Spleen (tissue), 7 donors: ENCODE data around the gene MST1.

Experiments used
- CTCF ChIP-seq, 11 experiments: fragments of 200-600 bp in 7 of 11; fragments of 450-650 bp in 4 of 11; sonication (generic) in 4 of 11; IDR thresholded peaks in 8 of 11; conservative IDR thresholded peaks in 3 of 11; 1 replicate in 7 of 11; 2 replicates in 4 of 11; pipeline versions ENCODE4 v1.4.0 to v1.8.0; 2016 to 2021; ENCODE audit warnings: antibody characterized with exemption in 11 of 11, inconsistent platforms in 4 of 11, mild to moderate bottlenecking in 1 of 11
- POLR2A ChIP-seq, 3 donors: fragments of 450-650 bp; IDR thresholded peaks; one replicate each; pipeline ENCODE4 v1.5.1; 2017; ENCODE audit warnings: antibody characterized with exemption in 3 of 3, mild to moderate bottlenecking in 1 of 3
- POLR2AphosphoS5 ChIP-seq, 3 donors: sonication (generic); formaldehyde crosslinking; IDR thresholded peaks; one replicate each; pipeline ENCODE4 v1.5.1; 2017; ENCODE audit warnings: antibody characterized with exemption in 3 of 3
- donor health status: DM: no; HTN: no; CAD: no; lungs with moderate emphysema.
- donor health status: DM: no; HTN: no; CAD: no.
- donor health status: DM: no; HTN: no; CAD: no.

GRCh38 chr3:49718858-49719213, 29.6 kb upstream of the MST1 start:
- TF ChIP-seq CTCF (IDR thresholded peaks at IDR 0.05 in 8 of 11, conservative IDR thresholded peaks at IDR 0.05 in 3 of 11) (no peak), POLR2AphosphoS5 (IDR thresholded peaks at IDR 0.05) (no peak), POLR2A (IDR thresholded peaks at IDR 0.05) (no peak)
